ENCODE results near the gene FUCA2.
"Not testable (repeated sequence)": the region's sequence is repeated elsewhere in the genome, so short reads cannot be mapped to it uniquely, and the experiment has no call there.

FUCA2 gene

DNA sequence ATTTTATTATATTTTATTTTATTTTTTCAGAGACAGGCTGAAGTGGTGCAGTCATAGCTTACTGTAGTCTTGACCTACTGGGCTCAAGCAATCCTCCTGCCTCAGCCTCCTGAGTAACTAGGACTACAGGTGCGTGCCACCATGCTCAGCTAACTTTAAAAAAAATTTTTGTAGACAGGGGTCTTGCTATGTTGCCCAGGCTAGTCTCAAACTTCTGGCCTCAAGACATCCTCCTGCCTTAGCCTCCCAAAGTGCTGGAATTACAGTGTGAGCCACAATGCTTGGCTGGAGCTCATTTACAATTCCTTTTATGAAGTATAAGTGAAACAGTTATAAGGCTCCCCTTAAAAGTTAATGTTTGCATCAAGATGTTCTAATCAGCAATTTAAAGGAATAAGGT, 14.5 kb downstream of the FUCA2 start:
- no peak for DNase-seq (ENCODE audit: low spot score)

DNA sequence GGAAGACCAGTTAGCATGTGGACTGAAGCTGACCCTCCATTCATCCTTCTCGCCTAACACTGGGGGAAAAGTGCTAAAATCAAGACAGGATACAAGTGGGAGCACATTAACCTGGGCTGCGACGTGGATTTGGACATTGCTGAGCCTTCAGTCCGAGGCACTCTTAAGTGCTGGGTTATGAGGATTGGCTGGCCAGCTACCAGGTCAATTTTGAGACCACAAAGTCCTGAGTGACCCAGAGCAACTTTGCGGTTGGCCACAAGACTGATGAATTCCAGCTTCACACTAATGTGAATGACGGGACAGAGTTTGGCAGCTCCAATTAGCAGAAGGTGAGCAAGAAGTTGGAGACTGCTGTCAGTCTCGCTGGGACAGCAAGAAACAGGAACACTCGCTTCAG, 20.7 kb downstream of the FUCA2 start:
- DNase-seq (ENCODE audit: low spot score), result no peak

DNA sequence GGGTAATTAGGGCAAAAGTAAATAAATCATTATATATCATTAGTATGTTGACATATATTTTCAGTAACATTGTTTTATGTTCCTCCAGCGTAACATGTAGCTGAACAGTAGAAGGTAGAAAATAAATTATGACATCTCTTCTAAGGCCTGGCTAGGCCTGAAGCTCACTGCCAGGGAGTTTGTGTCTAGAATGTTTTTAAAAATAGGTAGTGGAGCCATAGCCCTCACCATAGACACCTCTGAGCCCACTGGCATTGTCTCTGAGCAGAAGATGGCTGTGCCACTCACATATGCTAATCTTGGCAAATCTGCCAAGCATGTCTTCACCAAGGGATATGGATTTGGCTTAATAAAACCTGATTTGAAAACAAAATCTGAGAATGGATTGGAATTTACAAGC, 21.3 kb downstream of the FUCA2 start:
- no peak for DNase-seq (ENCODE audit: low spot score)

DNA sequence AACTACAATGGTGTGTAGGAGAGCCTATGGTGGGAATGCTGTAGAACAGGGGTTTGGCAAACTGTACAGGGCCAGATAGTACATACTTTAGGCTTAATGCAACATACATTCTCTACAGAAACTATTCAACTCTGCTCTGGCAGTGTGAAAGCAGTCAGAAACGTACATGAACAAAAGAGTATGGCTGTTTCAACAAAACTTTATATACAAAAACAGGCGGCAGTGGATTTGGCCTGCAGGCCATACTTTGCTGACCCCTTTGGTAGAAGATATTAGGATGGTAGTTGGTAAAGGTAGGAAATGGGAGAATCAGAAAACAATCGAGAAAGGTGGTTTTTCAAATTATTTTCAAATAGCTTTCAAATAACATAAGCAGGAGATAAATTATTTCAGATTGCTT, 24.8 kb downstream of the FUCA2 start:
- no peak for DNase-seq (ENCODE audit: low spot score)

DNA sequence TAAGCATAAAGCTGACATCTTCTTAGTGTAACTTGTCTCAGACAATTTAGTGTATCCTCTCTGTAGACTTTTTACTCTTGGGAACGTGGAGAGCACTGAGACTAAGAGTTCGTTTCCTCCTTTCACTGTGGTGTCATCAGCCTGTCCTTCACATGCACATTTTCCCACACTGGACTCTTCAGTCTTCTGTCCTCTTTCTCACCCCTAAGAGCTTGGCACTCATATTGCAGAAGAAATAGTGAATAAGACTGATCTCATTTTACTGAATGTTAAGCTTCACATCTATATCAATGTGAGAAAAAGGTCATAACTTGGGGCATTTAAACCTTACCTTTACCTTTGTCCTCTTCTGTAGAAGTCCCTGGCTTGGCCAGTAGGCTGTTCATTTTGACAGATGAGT, 25.6 kb downstream of the FUCA2 start:
- DNase-seq (ENCODE audit: low spot score), result no peak

DNA sequence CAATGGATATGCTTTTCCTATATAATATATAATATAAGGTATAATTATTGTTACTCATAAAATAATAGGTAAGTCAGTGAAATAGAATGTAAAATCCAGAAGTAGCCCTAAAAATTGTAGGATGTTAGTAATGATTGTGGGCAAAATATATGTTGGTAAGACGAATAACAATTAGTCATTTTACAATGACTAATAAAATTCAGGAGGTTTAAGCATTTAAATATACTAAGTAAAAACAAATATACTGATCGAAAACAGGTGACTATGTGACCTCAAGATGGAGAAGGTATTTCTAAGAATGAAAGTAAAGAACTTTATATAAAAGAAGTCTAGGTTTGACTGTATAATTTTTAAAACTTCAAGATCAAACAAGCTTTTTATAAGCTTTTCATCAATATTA, 28.9 kb downstream of the FUCA2 start:
- DNase-seq (ENCODE audit: low spot score), result no peak

DNA sequence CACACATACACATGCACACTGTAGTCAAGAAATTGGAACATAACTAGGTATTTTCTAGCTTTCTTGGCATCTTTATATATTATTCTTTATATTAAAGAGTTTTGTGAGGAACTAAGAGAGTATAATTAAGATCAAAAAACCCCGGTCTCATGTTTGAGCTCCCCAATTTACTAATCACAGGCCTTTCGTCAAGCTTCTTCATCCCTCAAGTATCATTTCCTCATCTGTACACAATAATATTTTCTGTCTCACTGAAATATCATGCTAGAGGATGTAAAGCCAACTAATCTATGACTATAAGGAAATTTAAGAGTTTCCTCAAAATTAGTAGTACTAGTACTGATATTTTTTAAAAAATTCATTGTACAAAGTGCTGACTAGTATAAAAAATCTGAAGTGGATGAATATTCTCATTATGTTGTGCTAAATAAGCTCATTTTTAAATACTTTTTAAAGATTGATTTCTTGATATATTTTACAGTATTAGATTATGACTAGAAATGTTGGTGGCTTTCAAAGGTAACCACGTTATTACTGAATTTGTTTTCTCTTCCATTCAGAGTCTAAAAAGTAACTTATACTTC, 32.9 kb downstream of the FUCA2 start:
- DNase-seq (ENCODE audit: low spot score), result no peak

DNA sequence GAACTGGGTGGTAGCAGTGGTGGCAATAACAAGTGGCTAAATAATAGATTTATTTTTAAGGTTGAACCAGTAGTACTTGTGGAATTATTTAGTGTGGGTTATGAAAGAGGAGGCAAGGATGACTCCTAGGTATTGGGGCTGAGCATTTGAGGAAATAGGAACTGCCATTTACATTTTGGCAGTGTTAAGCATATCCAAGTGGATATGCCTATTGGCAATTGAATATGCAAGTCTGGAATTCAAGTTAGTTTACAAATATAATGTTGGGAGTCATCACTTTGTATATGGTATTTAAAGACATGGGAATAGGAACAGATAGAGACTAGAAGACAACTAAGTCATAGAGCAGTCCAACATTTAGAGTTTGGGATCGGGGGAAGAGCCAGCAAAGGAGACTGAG, 35.0 kb downstream of the FUCA2 start:
- no peak for DNase-seq (ENCODE audit: low spot score)

DNA sequence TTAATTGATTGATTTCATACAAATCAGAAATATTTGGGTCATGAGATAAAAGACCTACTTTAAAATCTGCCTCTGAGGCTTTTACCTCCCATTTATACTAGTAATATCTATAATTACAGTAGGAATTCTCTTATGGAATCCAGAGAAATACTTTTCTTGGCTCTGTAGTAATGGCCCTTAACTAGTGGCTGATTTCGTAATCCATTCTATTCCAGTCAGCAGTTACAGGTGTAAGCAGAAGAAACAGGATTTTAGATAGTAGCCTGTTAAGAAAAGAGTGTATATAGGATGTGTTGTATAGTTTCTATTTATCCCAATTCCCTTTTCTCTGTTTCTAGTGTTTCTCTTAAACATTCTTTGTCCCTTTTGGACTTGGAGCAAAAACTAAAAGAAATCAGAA, 39.7 kb downstream of the FUCA2 start:
- DNase-seq (ENCODE audit: low spot score), result no peak

DNA sequence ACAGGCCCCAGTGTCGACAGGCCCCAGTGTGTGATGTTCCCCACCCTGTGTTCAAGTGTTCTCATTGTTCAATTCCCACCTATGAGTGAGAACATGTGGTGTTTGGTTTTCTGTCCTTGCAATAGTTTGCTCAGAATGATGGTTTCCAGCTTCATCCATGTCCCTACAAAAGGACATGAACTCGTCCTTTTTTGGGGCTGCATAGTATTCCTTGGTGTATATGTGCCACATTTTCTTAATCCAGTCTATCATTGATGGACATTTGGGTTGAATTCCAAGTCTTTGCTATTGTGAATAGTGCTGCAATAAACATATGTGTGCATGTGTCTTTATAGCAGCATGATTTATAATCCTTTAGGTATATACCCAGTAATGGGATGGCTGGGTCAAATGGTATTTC, 42.7 kb downstream of the FUCA2 start:
- not testable (repeated sequence) for DNase-seq (ENCODE audit: low spot score)

DNA sequence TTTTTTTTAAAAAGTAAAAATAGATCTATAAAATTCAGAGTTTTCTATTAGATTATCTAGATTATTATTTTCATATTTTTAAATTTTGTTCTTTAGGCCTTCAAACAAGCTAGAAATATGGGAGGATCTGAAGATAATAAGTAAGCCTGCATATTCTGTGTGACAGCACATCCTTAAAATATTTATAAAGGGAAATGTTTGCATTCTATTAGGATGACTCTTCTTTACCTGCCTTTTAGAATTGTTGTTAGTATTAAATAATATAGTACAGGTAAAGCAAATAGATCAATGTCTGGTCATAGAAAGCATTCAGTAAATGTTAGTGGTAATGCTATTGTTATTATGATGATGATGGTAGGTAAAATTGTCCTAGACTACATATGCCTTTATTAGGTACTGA, 43.5 kb downstream of the FUCA2 start:
- DNase-seq (ENCODE audit: low spot score), result no peak

DNA sequence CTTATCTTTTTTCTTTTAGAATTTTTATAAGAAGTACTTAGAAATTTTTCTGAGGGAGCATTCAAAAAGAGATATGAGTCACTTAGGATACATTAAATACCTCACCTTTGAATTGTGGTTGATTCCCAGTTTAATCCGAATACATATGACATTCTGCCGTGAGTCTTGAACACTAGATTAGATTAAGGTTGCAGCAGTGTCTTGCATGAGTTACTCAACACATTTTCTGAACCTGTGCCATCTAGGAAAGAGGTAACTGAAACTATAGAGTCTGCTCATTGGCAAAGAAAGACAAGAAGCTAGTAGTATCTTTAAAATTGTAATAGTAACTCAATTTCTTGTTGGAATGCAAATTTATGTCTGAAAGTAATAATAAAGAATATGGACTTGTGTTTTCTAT, 46.0 kb downstream of the FUCA2 start:
- no peak for DNase-seq (ENCODE audit: low spot score)

DNA sequence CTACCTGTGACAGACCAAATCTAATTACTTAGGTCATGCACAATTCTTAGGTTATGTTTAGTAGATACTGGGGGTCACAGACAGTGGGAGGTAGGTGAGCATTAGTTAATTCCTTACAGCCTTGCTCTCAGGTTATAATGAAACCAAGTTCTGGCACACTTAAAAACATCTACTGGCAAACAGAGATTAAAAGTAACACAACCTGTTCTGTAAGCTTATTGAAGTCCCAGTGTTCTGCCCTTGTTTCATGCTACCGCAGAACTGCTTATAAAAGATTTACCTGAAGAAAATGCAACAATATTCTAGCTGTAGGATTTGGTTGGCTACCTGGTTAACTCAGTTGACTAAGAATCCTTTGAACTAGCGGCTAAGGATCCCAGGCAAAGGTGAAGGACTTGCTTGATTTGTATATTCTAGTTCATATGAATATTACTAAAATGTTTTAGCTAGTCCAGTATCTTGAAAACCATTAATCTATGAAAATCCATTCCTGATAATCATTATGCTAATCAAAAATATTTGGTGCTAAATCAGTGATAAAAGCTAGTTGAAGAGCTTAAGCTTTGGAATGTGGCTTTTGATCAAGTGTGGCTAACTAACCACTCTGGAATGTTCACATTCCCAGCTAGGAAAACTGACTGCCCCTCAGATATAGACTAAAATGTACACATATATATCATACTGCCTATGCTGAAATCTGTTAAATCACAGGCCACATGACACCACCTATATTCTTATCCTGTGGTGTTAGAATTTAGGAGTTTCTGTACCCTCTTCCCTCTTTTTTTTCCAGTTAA, 53.8 kb downstream of the FUCA2 start:
- no peak for DNase-seq (ENCODE audit: low spot score)

DNA sequence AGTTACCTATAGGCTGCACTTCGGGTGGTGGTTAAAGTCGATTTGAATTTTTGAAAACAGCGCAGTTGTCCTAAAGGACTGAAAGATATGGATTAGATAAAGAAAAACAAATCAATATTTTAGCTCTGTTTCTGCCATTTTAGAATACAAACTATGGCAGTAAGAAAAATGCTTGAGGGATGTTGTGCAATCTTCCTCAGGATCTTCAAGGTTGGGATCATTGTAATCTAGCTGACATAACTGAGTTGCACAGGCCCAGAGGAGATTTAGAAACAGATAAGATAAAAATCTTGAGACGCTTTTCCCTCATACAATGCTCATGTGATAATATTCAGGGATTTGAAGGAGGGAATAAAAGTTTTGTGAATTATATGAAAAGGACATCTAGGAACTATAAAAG, 60.0 kb downstream of the FUCA2 start:
- DNase-seq (ENCODE audit: low spot score), result no peak

DNA sequence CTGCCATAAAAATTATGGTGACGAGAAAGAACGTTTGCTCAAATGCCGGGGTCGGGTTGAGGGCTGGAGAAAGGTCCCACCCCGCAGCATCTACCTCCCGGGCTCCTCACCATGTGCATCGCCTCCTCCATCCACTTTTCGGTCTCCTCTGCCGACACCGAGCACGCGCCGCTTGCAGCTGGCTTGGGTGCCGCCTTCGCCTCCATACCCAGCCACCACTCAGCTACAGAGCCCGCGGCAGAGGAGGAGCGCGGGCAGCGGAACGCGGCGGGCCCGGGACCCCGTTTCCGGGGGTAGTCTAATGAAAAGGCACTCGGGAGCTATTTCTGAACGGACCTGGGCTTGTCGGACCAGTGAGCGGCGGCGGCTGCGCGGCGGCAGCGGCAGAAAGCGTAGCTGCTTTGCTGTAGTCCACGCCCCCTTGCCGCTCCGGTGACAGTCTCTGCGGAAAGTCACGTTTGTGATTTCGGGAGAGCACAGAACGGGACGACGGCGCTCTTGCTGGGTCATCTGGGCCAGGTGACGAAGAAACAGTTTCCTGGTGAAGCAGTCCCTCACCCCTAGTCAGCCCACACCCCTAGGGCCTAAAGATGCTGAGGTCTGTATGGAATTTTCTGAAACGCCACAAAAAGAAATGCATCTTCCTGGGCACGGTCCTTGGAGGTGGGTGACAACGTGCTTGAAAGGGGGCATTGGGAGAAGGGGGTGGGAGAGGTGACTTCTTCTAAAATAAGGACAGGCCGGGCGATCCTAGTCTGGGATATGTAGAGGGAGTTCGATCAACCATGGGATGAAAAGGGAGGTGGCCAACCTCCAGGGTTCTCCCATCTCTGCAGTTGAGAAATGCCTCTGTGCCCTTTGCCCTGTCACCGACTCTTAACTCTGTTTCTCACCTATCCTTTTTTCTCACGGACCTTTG, 60.8 kb downstream of the FUCA2 start, which contains the start of the genes ADAT2 and PEX3:
Gene ADAT2 (minus strand): TSS at position 243 of the 919 bp plus-strand sequence. CDS start 37 bp downstream, at position 206.
Gene PEX3 (plus strand): TSS at position 353 of the 919 bp plus-strand sequence. CDS start 238 bp downstream, at position 591.
- DNase-seq (ENCODE audit: low spot score), result peak; percentile 92

DNA sequence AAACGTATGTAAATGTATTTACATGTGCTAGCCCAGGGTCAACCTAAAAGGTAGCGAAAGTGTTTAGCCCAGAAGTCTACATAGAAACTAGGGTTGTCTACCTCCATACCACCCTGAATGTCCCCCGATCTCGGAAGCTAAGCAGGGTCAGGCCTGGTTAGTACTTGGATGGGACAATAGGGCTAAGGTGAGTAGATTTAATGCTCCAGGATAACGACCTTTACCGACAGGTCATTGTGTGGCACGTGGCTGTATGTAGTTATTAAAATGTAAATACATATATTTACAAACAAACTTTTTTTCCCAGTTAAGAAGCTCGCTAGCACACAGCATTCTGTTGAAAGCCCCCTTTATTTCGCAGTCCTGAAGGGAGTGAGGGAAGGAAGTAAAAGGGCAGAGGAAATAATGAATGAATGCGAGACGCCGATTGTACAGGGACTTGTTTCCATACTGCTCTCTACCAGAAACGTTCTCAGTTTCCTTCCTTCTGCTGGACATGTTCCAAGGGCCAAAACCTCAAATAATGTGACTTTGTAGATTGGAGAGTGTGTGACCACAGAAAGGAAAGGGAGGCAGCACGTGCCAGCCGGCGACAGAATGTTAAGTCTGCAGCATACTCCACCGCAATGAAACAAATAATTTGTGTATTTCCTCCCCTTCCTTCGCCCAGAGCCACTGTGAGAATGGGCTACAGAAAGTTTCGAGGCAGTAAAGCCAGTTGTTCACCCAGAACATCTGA, 61.6 kb downstream of the FUCA2 start:
- peak; percentile 5 for DNase-seq (ENCODE audit: low spot score)

DNA sequence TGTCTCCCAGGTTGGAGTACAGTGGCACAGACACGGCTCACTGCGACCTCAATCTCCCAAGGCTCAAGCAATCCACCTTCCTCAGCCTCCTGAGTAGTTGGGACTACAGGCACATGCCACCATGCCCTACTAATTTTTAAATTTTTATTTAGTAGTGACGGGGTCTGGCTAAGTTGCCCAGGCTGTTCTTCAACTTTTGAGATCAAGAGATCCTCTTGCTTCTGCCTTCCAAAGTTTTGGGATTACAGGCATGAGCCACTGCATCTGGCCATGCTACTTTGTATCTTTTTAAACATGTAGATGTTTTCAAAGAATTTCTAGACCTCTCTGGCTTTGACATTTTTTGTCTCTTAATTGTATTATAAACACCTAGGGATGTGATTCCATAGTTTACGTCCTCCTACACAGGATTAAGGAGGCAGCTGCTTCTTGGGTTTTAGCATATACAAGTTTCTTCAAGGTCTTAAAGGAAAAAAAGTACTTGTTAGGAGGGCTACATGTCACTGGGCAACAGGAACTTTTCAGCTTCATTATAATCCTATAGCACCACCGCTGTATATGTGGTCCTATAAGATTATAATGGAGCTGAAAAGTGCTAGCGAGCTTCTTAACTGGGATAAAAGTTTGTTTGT, 62.3 kb downstream of the FUCA2 start:
- no peak for DNase-seq (ENCODE audit: low spot score)

DNA sequence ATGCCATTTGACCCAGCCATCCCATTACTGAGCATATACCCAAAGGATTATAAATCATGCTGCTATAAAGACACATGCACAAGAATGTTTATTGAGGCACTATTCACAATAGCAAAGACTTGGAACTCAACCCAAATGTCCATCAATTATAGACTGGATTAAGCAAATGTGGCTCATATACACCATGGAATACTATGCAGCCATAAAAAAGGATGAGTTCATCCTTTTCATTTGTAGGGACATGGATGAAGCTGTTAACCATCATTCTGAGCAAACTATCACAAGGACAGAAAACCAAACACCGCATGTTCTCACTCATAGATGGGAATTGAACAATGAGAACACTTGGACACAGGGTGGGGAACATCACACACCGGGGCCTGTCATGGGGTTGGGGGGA, 63.7 kb downstream of the FUCA2 start:
- DNase-seq (ENCODE audit: low spot score), result not testable (repeated sequence)
